T-cell (primary cell): Measurements from ENCODE around the gene GULP1. TPM values are rescaled to one million over a fixed set of nuclear protein-coding genes. Genes with fewer than 3 reads are reported as not detected.
"Not testable (repeated sequence)": the region's sequence is repeated elsewhere in the genome, so short reads cannot be mapped to it uniquely, and the experiment has no call there.

Experiments used
- ATAC-seq, 4 experiments: fragments of 200-7000 bp in 3 of 4; fragments of 150-1000 bp in 1 of 4; cut with Tn5 transposase; replicated peaks in 1 of 4; 1 replicate in 3 of 4; 2 replicates in 1 of 4; pipeline ENCODE4 v1.10.0; 2021; ENCODE audit warnings: moderate library complexity in 3 of 4, mild to moderate bottlenecking in 2 of 4, moderate number of reproducible peaks in 1 of 4
- CTCF ChIA-PET, 2 donors: fragments of 300-600 bp; sonication (Branson Sonifier 250); formaldehyde crosslinking; loops; one replicate each; lab custom pipeline; 2022; ENCODE audit warnings: antibody characterized with exemption in 2 of 2; lab: Charles Lee
- POLR2A ChIA-PET, 2 donors: fragments of 300-600 bp; sonication (Branson Sonifier 250); formaldehyde crosslinking; loops; one replicate each; lab custom pipeline; 2022; ENCODE audit warnings: antibody characterized with exemption in 2 of 2; lab: Charles Lee
- DNase-seq, 35 experiments: peaks; one replicate each; pipeline versions ENCODE4 v3.0.0 to v3.0.0-alpha.2; 2013 to 2023
- H3K27ac ChIP-seq: one replicate; pipeline ENCODE4 v1.5.1; 2013; ENCODE audit warnings: low read length
- H3K27me3 ChIP-seq, 2 experiments: replicated peaks in 1 of 2; 1 replicate in 1 of 2; 2 replicates in 1 of 2; pipeline versions ENCODE4 v1.6.1 to v1.7.0; 2013; ENCODE audit warnings: low read length in 1 of 2, mixed read lengths in 1 of 2; ENCODE audit not compliant: control insufficient read depth in 2 of 2, insufficient read depth in 2 of 2; ENCODE audit errors: extremely low read depth in 1 of 2
- H3K36me3 ChIP-seq, 2 donors: 1 replicate in 1 of 2; 2 replicates in 1 of 2; pipeline versions ENCODE4 v1.6.1 to v1.7.0; 2013; ENCODE audit warnings: low read length in 1 of 2; ENCODE audit not compliant: control insufficient read depth in 2 of 2, insufficient read depth in 1 of 2; ENCODE audit errors: extremely low read depth in 1 of 2
- H3K4me1 ChIP-seq, 2 experiments: 1 replicate in 1 of 2; 2 replicates in 1 of 2; pipeline versions ENCODE4 v1.6.1 to v1.7.0; 2013; ENCODE audit warnings: low read length in 2 of 2, mixed read lengths in 1 of 2; ENCODE audit not compliant: insufficient read depth in 2 of 2, control insufficient read depth in 1 of 2; ENCODE audit errors: extremely low read depth in 1 of 2
- H3K4me3 ChIP-seq, 2 donors: 1 replicate in 1 of 2; 2 replicates in 1 of 2; pipeline versions ENCODE4 v1.5.1 to v1.7.0; 2013; ENCODE audit warnings: mild to moderate bottlenecking in 2 of 2, low read length in 1 of 2, moderate library complexity in 1 of 2; ENCODE audit not compliant: control insufficient read depth in 1 of 2; ENCODE audit errors: extremely low read depth in 1 of 2
- H3K9me3 ChIP-seq: 2 replicates; pipeline ENCODE4 v1.7.0; 2013
- H3K27ac Mint-ChIP-seq, 2 donors: one replicate each; pipeline ENCODE4 v1.8.0; 2020 to 2021; ENCODE audit warnings: mild to moderate bottlenecking in 2 of 2, mixed read lengths in 2 of 2
- H3K27me3 Mint-ChIP-seq, 2 donors: one replicate each; pipeline ENCODE4 v1.8.0; 2021 to 2022; ENCODE audit warnings: mixed read lengths in 2 of 2
- H3K36me3 Mint-ChIP-seq: one replicate; pipeline ENCODE4 v1.8.0; 2021; ENCODE audit warnings: mixed read lengths
- H3K4me1 Mint-ChIP-seq, 3 donors: one replicate each; pipeline ENCODE4 v1.8.0; 2020 to 2022; ENCODE audit warnings: mixed read lengths in 3 of 3, mild to moderate bottlenecking in 1 of 3
- H3K4me3 Mint-ChIP-seq, 3 donors: one replicate each; pipeline ENCODE4 v1.8.0; 2020 to 2022; ENCODE audit warnings: mild to moderate bottlenecking in 3 of 3, mixed read lengths in 3 of 3, moderate library complexity in 3 of 3
- H3K9me3 Mint-ChIP-seq, 3 donors: one replicate each; pipeline ENCODE4 v1.8.0; 2020 to 2022; ENCODE audit warnings: mixed read lengths in 3 of 3
- WGBS: methylation state at CpG from one replicate; pipeline ENCODE4 v1.1.5; 2013; ENCODE audit warnings: missing lambda C conversion rate; ENCODE audit not compliant: insufficient coverage; 5-methylcytosine and 5-hydroxymethylcytosine counted together
- total RNA-seq, 35 experiments: library from RNA in 6 of 35; stranded (reverse) in 6 of 35; fragments of 120-200 nt in 1 of 35; gene quantifications; one replicate each; pipeline versions ENCODE4 v1.2.1 to v1.2.4 and lab custom pipeline; 2013 to 2026

GULP1 gene
- total RNA-seq, 5 donors from 2014 or later (not counting 1 experiment from before 2014, with no cell fraction given): 0.13 to 0.47 (median 0.13) TPM; not detected in 2

DNA sequence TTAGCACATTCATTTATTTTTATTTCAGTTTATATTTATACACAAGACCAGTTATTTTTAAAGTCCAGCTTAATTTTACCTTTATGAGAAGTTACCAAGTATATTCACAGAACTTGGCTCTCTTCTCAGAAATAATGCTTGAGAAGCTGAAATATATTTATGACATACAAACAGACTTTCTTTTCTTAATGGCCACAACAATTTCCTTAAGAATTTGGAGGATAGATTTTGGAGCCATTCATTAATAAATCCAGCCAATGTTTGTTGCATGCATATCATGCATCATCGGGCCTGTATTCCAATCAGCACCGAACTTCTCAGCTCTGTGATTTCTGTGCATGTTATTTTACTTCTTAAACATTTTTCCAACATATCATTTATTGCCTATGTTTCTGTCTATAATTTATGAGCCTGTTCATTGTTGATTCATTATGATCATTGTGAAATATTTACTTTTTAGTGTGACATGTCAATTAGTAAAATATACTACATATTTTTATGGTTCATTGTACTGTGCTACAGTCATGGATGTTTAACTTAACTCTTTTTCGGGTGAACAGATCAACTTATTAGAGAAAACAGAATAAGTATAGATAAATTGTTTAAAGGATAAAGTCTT, 3.5 kb downstream of the GULP1 start:
- no peak overlapping the region for H3K27ac ChIP-seq
- H3K9me3 Mint-ChIP-seq: peaks cover 0 to 5% (median 4%) of the 10 kb centered on the region in 3 donors
- H3K27me3 ChIP-seq: peaks cover 7 to 20% of the 10 kb centered on the region in 2 experiments
- no CpG with 5 or more reads among the region's 3 CpGs for WGBS
- peaks cover 30 to 32% of the 10 kb centered on the region in 2 donors for H3K27me3 Mint-ChIP-seq
- CTCF ChIA-PET: no interaction called here
- H3K27ac Mint-ChIP-seq: no peak overlapping the region
- H3K36me3 Mint-ChIP-seq: no peaks in the 10 kb centered on the region
- H3K4me1 Mint-ChIP-seq: peaks cover 8 to 13% (median 12%) of the 10 kb centered on the region in 3 donors
- POLR2A ChIA-PET: no interaction called here
- DNase-seq: no peak
- no peaks in the 10 kb centered on the region for H3K9me3 ChIP-seq
- H3K36me3 ChIP-seq: no peaks in the 10 kb centered on the region
- no peak for ATAC-seq
- H3K4me1 ChIP-seq: peaks cover 0 to 8% of the 10 kb centered on the region in 2 experiments
- H3K4me3 Mint-ChIP-seq: no peak overlapping the region
- no peak overlapping the region for H3K4me3 ChIP-seq

DNA sequence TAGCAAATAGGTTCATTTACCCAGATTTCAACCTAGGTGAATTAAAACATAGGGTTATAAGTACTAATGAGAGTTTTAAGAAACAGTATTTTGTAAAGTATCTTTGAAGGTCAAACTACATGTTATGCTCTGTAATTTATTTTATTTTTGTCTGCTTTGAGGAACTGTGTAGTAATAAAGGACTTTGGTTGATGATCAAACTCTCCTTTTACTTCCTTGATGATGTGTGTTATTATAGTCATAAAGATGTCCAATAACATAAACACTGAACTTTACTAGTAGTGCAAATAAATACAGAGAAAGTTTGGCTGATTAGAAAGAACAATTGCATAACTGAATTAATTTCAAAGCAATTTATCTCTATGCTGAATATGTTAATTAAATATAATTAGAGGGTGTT, 6.3 kb downstream of the GULP1 start:
- no peak overlapping the region for H3K4me3 Mint-ChIP-seq
- CTCF ChIA-PET: no interaction called here
- ATAC-seq: no peak
- H3K4me3 ChIP-seq: no peak overlapping the region
- POLR2A ChIA-PET: no interaction called here
- no peak for DNase-seq
- peaks cover 0 to 9% (median 5%) of the 10 kb centered on the region in 3 donors for H3K9me3 Mint-ChIP-seq
- H3K27me3 Mint-ChIP-seq: peaks cover 10 to 11% of the 10 kb centered on the region in 2 donors
- no peaks in the 10 kb centered on the region for H3K36me3 ChIP-seq
- H3K9me3 ChIP-seq: no peaks in the 10 kb centered on the region
- H3K27ac Mint-ChIP-seq: no peak overlapping the region
- H3K27me3 ChIP-seq: peaks cover 1 to 5% of the 10 kb centered on the region in 2 experiments
- no peak overlapping the region for H3K27ac ChIP-seq
- H3K4me1 ChIP-seq: no peaks in the 10 kb centered on the region
- H3K4me1 Mint-ChIP-seq: peaks cover 0 to under 1% (median 0%) of the 10 kb centered on the region in 3 donors
- no peaks in the 10 kb centered on the region for H3K36me3 Mint-ChIP-seq

DNA sequence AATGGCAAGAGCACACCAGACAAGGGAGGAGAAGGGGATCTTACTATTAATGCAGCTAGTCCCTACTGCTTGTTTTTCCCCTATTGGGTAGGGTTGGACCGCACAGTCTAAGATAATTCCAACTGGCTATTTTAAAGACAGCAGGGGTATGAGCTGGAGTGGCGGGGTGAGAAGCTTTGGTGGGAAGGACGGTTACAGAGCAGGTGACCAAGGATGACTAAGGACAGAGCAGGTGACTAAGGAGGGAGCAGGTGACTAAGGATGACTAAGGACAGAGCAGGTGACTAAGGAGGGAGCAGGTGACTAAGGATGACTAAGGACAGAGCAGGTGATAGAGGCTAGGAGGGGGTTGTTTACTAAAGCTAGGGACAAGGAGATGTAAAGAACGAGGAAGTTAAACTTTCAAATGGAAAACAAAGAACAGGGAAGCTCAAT, 7.3 kb downstream of the GULP1 start:
- H3K36me3 Mint-ChIP-seq, H3K4me1 Mint-ChIP-seq, CTCF ChIA-PET, H3K4me3 Mint-ChIP-seq, H3K36me3 ChIP-seq, H3K4me1 ChIP-seq, H3K27me3 Mint-ChIP-seq, H3K27ac ChIP-seq, H3K4me3 ChIP-seq, H3K27me3 ChIP-seq, H3K9me3 ChIP-seq, ATAC-seq, DNase-seq, H3K27ac Mint-ChIP-seq: not testable (repeated sequence)
- POLR2A ChIA-PET: interaction anchor here in 1 of 2 donors (0.6 kb wide), 1 partner anchor 73 kb away, joined by 4 read pairs; no protein-coding TSS in a partner anchor
- 88% methylated on average over 2 of the region's 4 CpGs for WGBS
- H3K9me3 Mint-ChIP-seq: peaks cover 0 to 11% (median 5%) of the 10 kb centered on the region in 3 donors

DNA sequence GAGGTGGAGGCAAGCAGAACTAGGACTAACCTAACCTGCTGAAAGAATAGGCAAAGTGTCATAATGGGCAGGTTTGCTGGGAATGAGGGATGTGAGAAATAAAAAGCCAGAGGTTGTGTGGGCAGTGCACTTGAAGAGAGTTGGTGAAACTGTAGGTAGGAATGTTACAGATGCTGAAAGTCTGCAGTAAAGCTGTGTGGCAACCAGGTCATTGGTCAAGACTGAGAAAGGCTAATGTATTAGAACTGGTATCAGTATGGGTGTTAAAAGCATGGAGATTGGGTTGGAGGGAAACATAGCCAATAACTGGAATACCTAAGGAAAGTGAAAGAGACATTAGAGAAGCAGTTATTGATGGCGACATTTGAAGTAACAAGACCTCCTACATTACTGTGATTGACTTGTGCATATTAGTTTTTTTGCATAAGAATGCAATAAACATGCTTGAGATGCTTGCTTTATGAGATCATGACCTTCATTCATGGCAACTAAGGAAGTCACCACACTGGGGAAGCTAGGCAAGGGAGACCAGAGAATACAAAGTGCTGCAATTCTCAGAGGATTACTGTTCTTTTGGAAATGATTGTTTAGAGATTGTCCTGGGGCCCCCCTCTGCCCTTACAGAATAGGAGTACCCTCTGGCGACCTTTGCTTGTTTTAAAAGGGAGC, 11.8 kb downstream of the GULP1 start:
- H3K4me1 ChIP-seq: no peaks in the 10 kb centered on the region
- Mint-ChIP-seq H3K9me3 (peaks cover 0 to 11% (median 5%) of the 10 kb centered on the region in 3 donors), H3K4me3 (no peak overlapping the region), H3K36me3 (no peaks in the 10 kb centered on the region), H3K27me3 (no peaks in the 10 kb centered on the region), H3K27ac (no peak overlapping the region), H3K4me1 (no peaks in the 10 kb centered on the region)
- H3K4me3 ChIP-seq: no peak overlapping the region
- H3K36me3 ChIP-seq: no peaks in the 10 kb centered on the region
- DNase-seq: no peak
- ChIA-PET POLR2A (no interaction called here), CTCF (no interaction called here)
- H3K27ac ChIP-seq: no peak overlapping the region
- no peak for ATAC-seq
- H3K27me3 ChIP-seq: no peaks in the 10 kb centered on the region
- no peaks in the 10 kb centered on the region for H3K9me3 ChIP-seq
- no CpG with 5 or more reads among the region's 2 CpGs for WGBS

DNA sequence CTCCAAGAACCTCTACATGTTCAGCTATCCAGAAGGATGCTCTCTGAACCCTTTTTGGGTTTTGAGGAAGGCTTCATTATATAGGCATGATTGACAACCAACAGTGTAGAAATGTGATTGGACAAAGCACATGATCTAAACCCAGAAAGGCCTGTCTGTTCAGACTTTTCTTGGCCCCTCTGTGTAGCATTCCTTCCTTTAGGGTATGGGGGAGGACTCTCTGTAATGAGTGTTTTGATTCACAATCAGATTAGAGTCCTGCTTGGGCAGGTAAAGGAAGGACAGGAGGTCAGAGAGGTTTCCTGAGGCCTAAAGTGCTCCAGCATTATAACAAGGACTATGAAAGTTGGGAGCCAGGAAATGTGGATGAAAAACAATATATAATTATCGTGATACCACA, 13.6 kb downstream of the GULP1 start:
- Histone ChIP-seq H3K9me3 (no peaks in the 10 kb centered on the region), H3K36me3 (no peaks in the 10 kb centered on the region), H3K27ac (no peak overlapping the region), H3K4me3 (no peak overlapping the region), H3K27me3 (no peaks in the 10 kb centered on the region), H3K4me1 (no peaks in the 10 kb centered on the region)
- WGBS: no CpG with 5 or more reads among the region's 1 CpG
- Mint-ChIP-seq H3K27ac (no peak overlapping the region), H3K9me3 (peaks cover 0 to 6% (median 0%) of the 10 kb centered on the region in 3 donors), H3K4me1 (no peaks in the 10 kb centered on the region), H3K27me3 (no peaks in the 10 kb centered on the region), H3K36me3 (no peaks in the 10 kb centered on the region), H3K4me3 (no peak overlapping the region)
- ChIA-PET POLR2A (no interaction called here), CTCF (no interaction called here)
- no peak for DNase-seq
- ATAC-seq: no peak

DNA sequence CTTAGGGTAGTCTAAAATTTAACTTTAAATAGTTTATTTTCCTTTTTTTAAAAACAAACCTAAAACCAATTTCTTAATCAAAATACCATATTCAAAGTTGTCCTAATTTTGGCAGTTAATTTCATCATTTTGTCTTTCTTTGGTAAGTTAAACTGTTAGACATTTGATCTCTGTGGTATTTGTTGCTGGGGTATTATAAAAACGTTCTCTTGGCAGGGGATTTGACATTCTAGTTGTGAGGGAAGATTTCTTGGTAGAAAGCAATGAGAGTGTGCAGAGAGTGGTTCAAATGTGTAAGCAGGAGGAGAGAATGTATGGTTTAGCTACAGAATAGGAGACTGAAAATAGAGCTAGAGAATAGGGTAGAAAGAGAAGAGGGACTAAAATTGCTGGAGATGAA, 14.6 kb downstream of the GULP1 start:
- Mint-ChIP-seq H3K4me3 (no peak overlapping the region), H3K27ac (no peak overlapping the region), H3K27me3 (no peaks in the 10 kb centered on the region), H3K9me3 (peaks cover 0 to 6% (median 0%) of the 10 kb centered on the region in 3 donors), H3K4me1 (no peaks in the 10 kb centered on the region), H3K36me3 (no peaks in the 10 kb centered on the region)
- ATAC-seq (no peak), DNase-seq (no peak)
- Histone ChIP-seq H3K9me3 (no peaks in the 10 kb centered on the region), H3K4me1 (no peaks in the 10 kb centered on the region), H3K27me3 (no peaks in the 10 kb centered on the region), H3K27ac (no peak overlapping the region), H3K4me3 (no peak overlapping the region), H3K36me3 (no peaks in the 10 kb centered on the region)
- POLR2A ChIA-PET: no interaction called here
- 40% methylated on average over 1 of the region's 1 CpG for WGBS
- CTCF ChIA-PET: no interaction called here
